GM18499 (cell line): ENCODE results near the gene FAM168A.

Experiments
- ATAC-seq: cut with Tn5 transposase; IDR thresholded peaks from one replicate; pipeline ENCODE4 v1.9.1; 2021; ENCODE audit warnings: moderate number of reproducible peaks; ENCODE audit not compliant: insufficient read depth, unreplicated experiment

The FAM168A gene

GRCh38 chr11:73359930-73360742 lies 237.8 kb downstream of the FAM168A start:
- no peak for ATAC-seq

- ATAC-seq: no peak
Measured at GRCh38 chr11:73359341-73359740, 238.6 kb downstream of the FAM168A start.

- ATAC-seq: no peak
Measured at GRCh38 chr11:73358071-73358470, 239.8 kb downstream of the FAM168A start.

- no peak for ATAC-seq
Measured at GRCh38 chr11:73356979-73357860, 240.7 kb downstream of the FAM168A start.

GRCh38 chr11:73355109-73355508 lies 242.8 kb downstream of the FAM168A start:
- no peak for ATAC-seq

- no peak for ATAC-seq
Measured at GRCh38 chr11:73353422-73353821, 244.5 kb downstream of the FAM168A start.

GRCh38 chr11:73350908-73351636 lies 246.8 kb downstream of the FAM168A start:
- no peak for ATAC-seq
